Renal cortical epithelial cell (primary cell): Measurements from ENCODE around the gene NOB1. TPM values are rescaled to one million over a fixed set of nuclear protein-coding genes. Genes with fewer than 3 reads are reported as not detected.

Source experiments
- total RNA-seq: library from RNA; depleted of rRNA; stranded (reverse); fragments of >200 nt; gene quantifications from 2 replicates; pipeline ENCODE4 v1.2.3, GENCODE V29; 2014

NOB1 gene
- total RNA-seq, 1 donor from 2014 or later = 23.4 TPM

Other genes starting within 250 kb of the NOB1 start
- gene NFAT5, start 189.0 kb downstream of the NOB1 start, total RNA-seq = 7.5 and 57.6 TPM in 2 replicates
- gene NQO1, start 28.4 kb downstream of the NOB1 start, total RNA-seq = 109 and 186 TPM in 2 replicates
- 19.8 and 36.5 TPM in 2 replicates for gene WWP2, start 7.4 kb upstream of the NOB1 start, total RNA-seq
- gene CLEC18A, start 196.4 kb upstream of the NOB1 start, total RNA-seq = 0.15 and 1.6 TPM in 2 replicates